ENCODE results near the gene TRPV6.

DNA sequence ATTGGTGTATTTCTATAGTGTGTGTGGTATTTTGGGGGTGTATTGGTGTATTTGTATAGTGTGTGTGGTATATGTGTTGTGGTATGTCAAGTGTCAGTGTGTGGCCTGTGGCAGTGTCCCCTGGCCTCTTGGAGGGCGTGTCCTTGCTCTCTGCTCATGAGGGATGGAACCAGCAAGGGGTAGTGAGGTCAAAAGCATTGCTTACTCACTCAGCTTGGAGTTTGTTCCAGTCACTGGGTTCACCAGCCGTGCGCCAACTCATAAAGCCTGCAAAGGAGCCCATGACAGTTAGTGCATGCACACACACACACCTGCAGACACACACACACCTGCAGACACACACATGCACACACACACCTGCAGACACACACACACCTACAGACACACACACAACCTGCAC, 4.3 kb upstream of the TRPV6 start:
- TF ChIP-seq CTCF (conservative IDR thresholded peaks at IDR 0.05; ENCODE audit: low read depth, low read length) (no peak), EZH2 (IDR thresholded peaks at IDR 0.05; ENCODE audit: borderline replicate concordance, low read depth, low read length, poor library complexity, severe bottlenecking) (no peak)

All from A673 (cell line).